Glomerular visceral epithelial cell (primary cell): ENCODE results near the gene VWA8.

ENCODE experiments used
- DNase-seq: peaks from one replicate; pipeline ENCODE4 v3.0.0-alpha.2; 2016; ENCODE audit errors: extremely low spot score

Gene VWA8

GRCh38 chr13:41960637-41961465 lies at the start of gene VWA8:
TSS of gene VWA8 (minus strand) at chr13:41961109. CDS start at chr13:41961015, 94 bp downstream.
- DNase-seq: peak; percentile 81

GRCh38 chr13:42009057-42009456 lies 48.1 kb upstream of the VWA8 start:
- DNase-seq: no peak

- no peak for DNase-seq
These were observed 46.9 kb upstream of the VWA8 start for GRCh38 chr13:42007844-42008243.

GRCh38 chr13:42002066-42002465 lies 41.2 kb upstream of the VWA8 start:
- no peak for DNase-seq

GRCh38 chr13:42001580-42001979 lies 40.7 kb upstream of the VWA8 start:
- peak; percentile 38 for DNase-seq

- DNase-seq: no peak
These were observed 39.9 kb upstream of the VWA8 start for GRCh38 chr13:42000846-42001245.

- no peak for DNase-seq
These were observed 36.5 kb upstream of the VWA8 start for GRCh38 chr13:41997396-41997795.

GRCh38 chr13:41995946-41996345 lies 35.0 kb upstream of the VWA8 start:
- peak; percentile 71 for DNase-seq

GRCh38 chr13:41995336-41995735 lies 34.4 kb upstream of the VWA8 start:
- DNase-seq: no peak

GRCh38 chr13:41994696-41995095 lies 33.8 kb upstream of the VWA8 start:
- DNase-seq: no peak

- DNase-seq: no peak
These were observed 31.0 kb upstream of the VWA8 start for GRCh38 chr13:41991936-41992335.

- no peak for DNase-seq
These were observed 27.3 kb upstream of the VWA8 start for GRCh38 chr13:41988244-41988643.

- DNase-seq: peak; percentile 19
These were observed 25.0 kb upstream of the VWA8 start for GRCh38 chr13:41985788-41986508.

- no peak for DNase-seq
These were observed 21.2 kb upstream of the VWA8 start for GRCh38 chr13:41981951-41982715.

- DNase-seq: no peak
These were observed 17.1 kb upstream of the VWA8 start for GRCh38 chr13:41978007-41978406.

- no peak for DNase-seq
These were observed 15.6 kb upstream of the VWA8 start for GRCh38 chr13:41976476-41976875.

- DNase-seq: no peak
These were observed 13.5 kb upstream of the VWA8 start for GRCh38 chr13:41974262-41974900.

- DNase-seq: no peak
These were observed 12.4 kb upstream of the VWA8 start for GRCh38 chr13:41973247-41973741.

- DNase-seq: no peak
These were observed 10.9 kb upstream of the VWA8 start for GRCh38 chr13:41971848-41972247.

- DNase-seq: no peak
These were observed 10.0 kb upstream of the VWA8 start for GRCh38 chr13:41970918-41971317.

- no peak for DNase-seq
These were observed 9.1 kb upstream of the VWA8 start for GRCh38 chr13:41970022-41970421.

- no peak for DNase-seq
These were observed 8.2 kb upstream of the VWA8 start for GRCh38 chr13:41969072-41969471.
